Ascending aorta (tissue), 2 donors: Measurements from ENCODE around the gene SH3BP5. TPM values are rescaled to one million over a fixed set of nuclear protein-coding genes. Genes with fewer than 3 reads are reported as not detected.
A peak's percentile ranks its signal among the peaks of the same experiment; 100 is the strongest.
"Not testable (repeated sequence)": the region's sequence is repeated elsewhere in the genome, so short reads cannot be mapped to it uniquely, and the experiment has no call there.

Source experiments
- DNase-seq, 2 donors: peaks; one replicate each; pipeline ENCODE4 v3.0.0-alpha.2; 2019; ENCODE audit warnings: low spot score in 2 of 2
- H3K27ac ChIP-seq, 2 donors: fragments of 200-600 bp; sonication (generic); one replicate each; pipeline ENCODE4 v1.5.1; 2016 to 2017; ENCODE audit warnings: mild to moderate bottlenecking in 1 of 2
- H3K27me3 ChIP-seq: fragments of 200-600 bp; sonication (generic); one replicate; pipeline ENCODE4 v1.5.1; 2017
- H3K36me3 ChIP-seq, 2 donors: fragments of 200-600 bp; sonication (generic); one replicate each; pipeline ENCODE4 v1.5.1; 2016
- H3K4me1 ChIP-seq, 2 donors: fragments of 200-600 bp; sonication (generic); one replicate each; pipeline ENCODE4 v1.5.1; 2016 to 2017; ENCODE audit warnings: mild to moderate bottlenecking in 1 of 2
- H3K4me3 ChIP-seq, 2 donors: fragments of 200-600 bp; sonication (generic); one replicate each; pipeline ENCODE4 v1.5.1; 2016 to 2017; ENCODE audit warnings: mild to moderate bottlenecking in 1 of 2
- H3K9me3 ChIP-seq, 2 donors: fragments of 200-600 bp; sonication (generic); one replicate each; pipeline ENCODE4 v1.5.1; 2016
- CTCF ChIP-seq, 3 experiments: fragments of 200-600 bp in 2 of 3; fragments of 450-650 bp in 1 of 3; sonication (generic) in 2 of 3; IDR thresholded peaks; one replicate each; pipeline ENCODE4 v1.5.1; 2016 to 2019; ENCODE audit warnings: antibody characterized with exemption in 3 of 3, mild to moderate bottlenecking in 1 of 3, moderate library complexity in 1 of 3
- intact Hi-C: fragments of 100-400 bp; cut with DNase I; formaldehyde crosslinking; loops from one replicate; pipeline ENCODE4 v1.15.1; 2023
- total RNA-seq: library from RNA; depleted of rRNA; stranded (reverse); fragments of >200 nt; gene quantifications from one replicate; pipeline ENCODE4 v1.1.0, GENCODE V29; 2016

SH3BP5 gene
- total RNA-seq, 1 donor from 2014 or later: 65.9 TPM

GRCh38 chr3:15359677-15360397, 27.5 kb upstream of the SH3BP5 start:
- Histone ChIP-seq H3K4me1 (peaks cover 12 to 38% of the 10 kb centered on the region in 2 donors), H3K9me3 (no peaks in the 10 kb centered on the region), H3K4me3 (no peak overlapping the region), H3K36me3 (no peaks in the 10 kb centered on the region), H3K27me3 (no peaks in the 10 kb centered on the region), H3K27ac (peak overlapping the region; percentile 53 to 60)
- intact Hi-C loops: no loop called here
- DNase-seq: no peak
- TF ChIP-seq CTCF (IDR thresholded peaks at IDR 0.05): no peak

- H3K4me1 ChIP-seq: peaks cover 9 to 15% of the 10 kb centered on the region in 2 donors
- H3K36me3 ChIP-seq, H3K27ac ChIP-seq, DNase-seq, H3K27me3 ChIP-seq, H3K4me3 ChIP-seq, intact Hi-C loops, H3K9me3 ChIP-seq: not testable (repeated sequence)
Observed at GRCh38 chr3:15356651-15357061, 24.3 kb upstream of the SH3BP5 start.

GRCh38 chr3:15356176-15356575, 23.8 kb upstream of the SH3BP5 start:
- Histone ChIP-seq H3K4me3 (no peak overlapping the region), H3K36me3 (no peaks in the 10 kb centered on the region), H3K4me1 (peaks cover 5 to 10% of the 10 kb centered on the region in 2 donors), H3K9me3 (peaks cover 0 to 9% of the 10 kb centered on the region in 2 donors), H3K27ac (no peak overlapping the region), H3K27me3 (no peaks in the 10 kb centered on the region)
- no peak for DNase-seq
- intact Hi-C loops: no loop called here
- no peak for TF ChIP-seq CTCF (IDR thresholded peaks at IDR 0.05)

- intact Hi-C loops: no loop called here
- no peak for DNase-seq
- H3K27ac ChIP-seq: no peak overlapping the region
- no peaks in the 10 kb centered on the region for H3K27me3 ChIP-seq
- H3K36me3 ChIP-seq: no peaks in the 10 kb centered on the region
- H3K4me3 ChIP-seq: no peak overlapping the region
- peaks cover 0 to 19% of the 10 kb centered on the region in 2 donors for H3K9me3 ChIP-seq
- no peaks in the 10 kb centered on the region for H3K4me1 ChIP-seq
- no peak for TF ChIP-seq CTCF (IDR thresholded peaks at IDR 0.05)
Observed at GRCh38 chr3:15355086-15355485, 22.7 kb upstream of the SH3BP5 start.

- Histone ChIP-seq H3K4me3 (no peak overlapping the region), H3K9me3 (peaks cover 0 to 19% of the 10 kb centered on the region in 2 donors), H3K36me3 (no peaks in the 10 kb centered on the region), H3K4me1 (no peaks in the 10 kb centered on the region), H3K27me3 (no peaks in the 10 kb centered on the region), H3K27ac (no peak overlapping the region)
- no peak for DNase-seq
- TF ChIP-seq CTCF (IDR thresholded peaks at IDR 0.05): no peak
- intact Hi-C loops: no loop called here
Observed at GRCh38 chr3:15354485-15354884, 22.1 kb upstream of the SH3BP5 start.

- no peaks in the 10 kb centered on the region for H3K36me3 ChIP-seq
- peaks cover 0 to 19% of the 10 kb centered on the region in 2 donors for H3K9me3 ChIP-seq
- H3K4me1 ChIP-seq: no peaks in the 10 kb centered on the region
- intact Hi-C loops: no loop called here
- no peak overlapping the region for H3K27ac ChIP-seq
- no peak for DNase-seq
- TF ChIP-seq CTCF (IDR thresholded peaks at IDR 0.05): no peak
- H3K4me3 ChIP-seq: no peak overlapping the region
- no peaks in the 10 kb centered on the region for H3K27me3 ChIP-seq
Observed at GRCh38 chr3:15350141-15350540, 17.8 kb upstream of the SH3BP5 start.

- H3K27ac ChIP-seq, H3K4me3 ChIP-seq, H3K4me1 ChIP-seq, DNase-seq, H3K27me3 ChIP-seq, intact Hi-C loops, H3K36me3 ChIP-seq: not testable (repeated sequence)
- H3K9me3 ChIP-seq: peaks cover 0 to 19% of the 10 kb centered on the region in 2 donors
Observed at GRCh38 chr3:15349438-15349837, 17.1 kb upstream of the SH3BP5 start.
